Cardiac muscle cell (in vitro differentiated cells and primary cell): ENCODE measurements around the gene PLEKHM2. TPM values are rescaled to one million over a fixed set of nuclear protein-coding genes. Genes with fewer than 3 reads are reported as not detected.

Experiments used
- DNase-seq, 2 donors: peaks; one replicate each; pipeline versions ENCODE4 v3.0.0 to v3.0.0-alpha.2; 2010 to 2017; ENCODE audit warnings: low read depth in 1 of 2, low spot score in 1 of 2
- H3K27ac ChIP-seq: fragments of 200-600 bp; sonication (generic); 2 replicates; pipeline ENCODE4 v1.5.1; 2016
- H3K27me3 ChIP-seq: fragments of 200-600 bp; sonication (generic); 2 replicates; pipeline ENCODE4 v1.6.0; 2016; ENCODE audit warnings: control low read depth
- H3K36me3 ChIP-seq: fragments of 200-600 bp; sonication (generic); 2 replicates; pipeline ENCODE4 v1.5.1; 2016; ENCODE audit warnings: control low read depth
- H3K4me1 ChIP-seq: fragments of 200-600 bp; sonication (generic); 2 replicates; pipeline ENCODE4 v1.8.1; 2017; ENCODE audit warnings: low read depth, mild to moderate bottlenecking, mixed run types
- H3K4me3 ChIP-seq: fragments of 200-600 bp; sonication (generic); 2 replicates; pipeline ENCODE4 v1.5.1; 2016; ENCODE audit warnings: mild to moderate bottlenecking
- H3K9me3 ChIP-seq: fragments of 200-600 bp; sonication (generic); 2 replicates; pipeline ENCODE4 v1.5.1; 2017; ENCODE audit warnings: low read depth, mild to moderate bottlenecking, control low read depth
- CTCF ChIP-seq: IDR thresholded peaks from 2 replicates; pipeline ENCODE4 v1.5.1; 2012; ENCODE audit warnings: low read depth, mild to moderate bottlenecking, low read length
- polyA plus RNA-seq: library from polyadenylated mRNA; unstranded; fragments of >200 nt; fragmentation: Nextera tagmentation; extraction: Ambion mirVana; gene quantifications from 2 replicates; pipeline ENCODE4 v1.2.1, GENCODE V29; 2016
- total RNA-seq: library from RNA; depleted of rRNA; stranded (reverse); fragments of >200 nt; gene quantifications from 2 replicates; pipeline ENCODE4 v1.2.3, GENCODE V29; 2016

The PLEKHM2 gene
- total and polyA plus RNA-seq, 2 experiments from 2014 or later = 56.8 to 99.8 TPM

DNA sequence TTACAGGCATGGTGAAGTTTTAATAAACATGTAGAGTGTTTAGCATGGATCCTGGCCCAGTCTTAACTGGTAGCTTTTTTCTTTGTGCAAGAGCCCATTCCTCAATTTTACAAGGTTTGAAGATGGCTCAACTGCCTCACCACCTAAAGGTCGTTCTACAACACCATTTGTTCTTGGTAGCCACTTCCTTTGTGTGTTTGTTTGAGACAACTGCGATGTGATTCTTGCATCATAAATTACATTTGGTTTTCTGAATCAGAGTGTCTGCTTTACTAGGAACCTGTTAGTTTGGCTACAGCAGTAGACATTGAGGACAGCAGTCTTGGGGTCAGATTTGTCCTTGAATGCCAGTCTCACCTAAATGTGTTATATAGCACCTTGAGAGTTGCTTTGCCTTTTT is 3.3 kb downstream of the PLEKHM2 start:
- H3K4me3 ChIP-seq = no peak overlapping the region
- no peaks in the 10 kb centered on the region for H3K9me3 ChIP-seq
- H3K4me1 ChIP-seq = peaks cover 24% of the 10 kb centered on the region
- no peaks in the 10 kb centered on the region for H3K36me3 ChIP-seq
- no peak for DNase-seq
- H3K27me3 ChIP-seq = no peaks in the 10 kb centered on the region
- TF ChIP-seq CTCF = no peak
- peak overlapping the region; percentile 66 for H3K27ac ChIP-seq

DNA sequence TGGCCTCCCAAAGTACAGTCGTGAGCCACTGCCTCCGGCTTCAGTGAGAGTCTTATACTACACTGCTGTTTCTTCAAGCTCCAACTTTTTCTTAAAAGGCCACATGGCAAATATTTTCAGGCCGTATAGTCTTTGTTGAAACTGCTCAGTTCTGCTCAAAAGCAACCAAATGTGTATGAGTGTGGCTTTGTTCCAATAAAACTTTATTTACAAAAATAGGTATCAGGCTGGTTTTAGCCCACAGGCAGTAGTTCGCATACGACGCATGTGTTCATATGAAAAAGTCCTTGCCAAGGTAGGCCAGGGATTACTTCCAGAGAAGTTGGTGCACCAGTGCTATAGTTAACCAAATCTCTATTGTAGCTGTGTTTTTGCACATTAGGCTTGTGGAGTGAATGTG is 6.2 kb downstream of the PLEKHM2 start:
- Histone ChIP-seq H3K9me3 (no peaks in the 10 kb centered on the region), H3K27me3 (no peaks in the 10 kb centered on the region), H3K27ac (peak overlapping the region; percentile 58), H3K4me1 (peaks cover 19% of the 10 kb centered on the region), H3K4me3 (no peak overlapping the region), H3K36me3 (no peaks in the 10 kb centered on the region)
- TF ChIP-seq CTCF = no peak
- DNase-seq = no peak

DNA sequence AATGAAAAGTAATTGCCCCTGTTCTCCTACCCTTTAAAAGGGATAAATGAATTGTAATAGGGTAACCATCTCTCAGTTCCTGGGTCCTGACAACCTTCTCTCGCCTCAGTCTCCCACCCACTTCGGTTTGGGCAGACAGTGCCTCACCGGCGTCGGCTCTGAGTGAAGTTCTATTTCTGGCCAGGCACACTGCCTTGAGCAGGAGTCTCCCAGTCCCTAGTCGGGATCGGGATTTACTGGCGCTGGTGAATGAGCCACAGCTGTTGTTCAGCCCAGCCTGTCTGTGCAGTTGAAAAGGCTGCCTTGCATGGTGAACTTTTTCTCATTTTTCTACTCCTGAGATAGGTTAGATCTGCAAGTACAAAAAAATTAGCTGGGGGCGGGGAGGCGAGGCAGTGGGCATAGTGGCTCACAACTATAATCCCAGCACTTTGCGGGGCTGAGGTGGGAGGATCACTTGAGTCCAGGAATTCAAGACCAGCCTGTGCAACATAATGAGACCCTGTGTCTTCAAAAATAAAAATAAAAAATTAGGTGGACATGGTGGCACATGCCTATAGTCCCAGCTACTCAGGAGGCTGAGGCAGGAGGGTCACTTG is 7.4 kb downstream of the PLEKHM2 start:
- DNase-seq = peak; percentile 38
- Histone ChIP-seq H3K27ac (peak overlapping the region; percentile 58), H3K4me1 (peaks cover 8% of the 10 kb centered on the region), H3K27me3 (no peaks in the 10 kb centered on the region), H3K9me3 (no peaks in the 10 kb centered on the region), H3K4me3 (no peak overlapping the region), H3K36me3 (no peaks in the 10 kb centered on the region)
- no peak for TF ChIP-seq CTCF

DNA sequence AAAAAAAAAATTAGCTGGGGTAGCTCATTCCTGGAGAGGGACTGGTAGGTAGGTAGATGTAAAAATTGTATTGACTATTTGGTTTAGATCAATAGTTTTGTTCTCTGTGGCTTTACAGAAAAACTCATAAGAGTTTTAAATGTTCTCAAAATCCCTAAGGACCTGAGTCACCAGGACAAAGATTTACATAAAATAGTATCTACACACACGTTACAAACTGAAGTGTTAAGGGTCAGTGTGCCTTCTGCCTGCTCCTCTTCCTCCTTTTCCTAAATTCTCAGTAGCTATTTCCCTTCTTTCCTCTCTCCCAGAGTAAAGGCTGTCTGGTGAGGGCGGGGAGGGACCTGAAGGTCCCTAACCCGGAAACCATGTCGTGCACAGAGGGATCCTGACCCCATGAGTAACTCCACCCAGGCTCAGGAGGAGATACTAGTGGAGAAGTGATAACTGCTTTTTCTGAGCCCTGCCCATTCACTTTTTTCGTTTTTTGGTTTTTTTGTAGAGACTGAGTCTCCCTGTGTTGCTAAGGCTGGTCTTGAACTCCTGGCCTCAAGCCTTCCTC is 8.1 kb downstream of the PLEKHM2 start:
- DNase-seq = no peak
- TF ChIP-seq CTCF = no peak
- peaks cover 8% of the 10 kb centered on the region for H3K4me1 ChIP-seq
- H3K27ac ChIP-seq = no peak overlapping the region
- H3K4me3 ChIP-seq = no peak overlapping the region
- H3K9me3 ChIP-seq = no peaks in the 10 kb centered on the region
- H3K36me3 ChIP-seq = no peaks in the 10 kb centered on the region
- H3K27me3 ChIP-seq = no peaks in the 10 kb centered on the region

DNA sequence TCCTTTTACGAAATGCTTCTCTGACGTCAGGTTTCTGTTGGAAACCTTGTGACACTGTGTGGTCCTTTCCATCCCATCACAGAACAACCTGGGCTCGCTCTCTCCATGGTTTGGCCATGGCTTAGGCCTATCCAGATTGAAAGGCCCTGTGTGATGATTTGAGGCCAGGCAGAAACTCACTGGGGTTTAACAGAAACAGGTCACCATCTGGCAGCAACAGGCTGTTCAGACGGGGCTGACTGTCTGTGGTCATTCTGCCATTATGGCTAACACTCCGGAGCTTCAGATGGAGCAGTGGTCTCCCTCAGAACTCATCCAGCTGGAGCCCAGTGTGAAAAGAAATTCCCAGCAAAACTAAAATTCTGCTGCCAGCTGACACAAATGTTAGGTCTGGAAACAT is 9.3 kb downstream of the PLEKHM2 start:
- Histone ChIP-seq H3K4me1 (peaks cover 8% of the 10 kb centered on the region), H3K27ac (peak overlapping the region; percentile 23)
- no peak for TF ChIP-seq CTCF

More for the DNA sequence above, 9.3 kb downstream of the PLEKHM2 start:
- DNase-seq = no peak
- Histone ChIP-seq H3K36me3 (no peaks in the 10 kb centered on the region), H3K4me3 (no peak overlapping the region), H3K9me3 (no peaks in the 10 kb centered on the region), H3K27me3 (no peaks in the 10 kb centered on the region)
